Esophagus muscularis mucosa (tissue), 3 donors: Measurements from ENCODE around the gene ABO.

Experiments
- CTCF ChIP-seq, 3 experiments: fragments of 200-600 bp in 2 of 3; fragments of 450-650 bp in 1 of 3; sonication (generic) in 2 of 3; IDR thresholded peaks; one replicate each; pipeline ENCODE4 v1.5.1; 2017 to 2019; ENCODE audit warnings: antibody characterized with exemption in 3 of 3, mild to moderate bottlenecking in 2 of 3, moderate library complexity in 1 of 3
- POLR2A ChIP-seq: fragments of 450-650 bp; IDR thresholded peaks from one replicate; pipeline ENCODE4 v1.6.1; 2017; ENCODE audit warnings: antibody characterized with exemption, moderate library complexity, mild to moderate bottlenecking, low read depth
- POLR2AphosphoS5 ChIP-seq, 2 donors: sonication (generic); formaldehyde crosslinking; IDR thresholded peaks; one replicate each; pipeline ENCODE4 v1.6.1; 2017; ENCODE audit warnings: antibody characterized with exemption in 2 of 2

GRCh38 chr9:133323211-133323610 lies 48.2 kb upstream of the ABO start:
- TF ChIP-seq CTCF (IDR thresholded peaks at IDR 0.05) (no peak), POLR2A (no peak), POLR2AphosphoS5 (IDR thresholded peaks at IDR 0.05) (no peak)
